Measurements from ENCODE around the gene SLC24A4.

GRCh38 chr14:92460541-92460915 is 137.6 kb downstream of the SLC24A4 start:
- TF ChIP-seq POLR2A (IDR thresholded peaks at IDR 0.05; ENCODE audit: low read depth, low read length) (no peak), TAF1 (IDR thresholded peaks at IDR 0.05; ENCODE audit: low read depth, low read length) (no peak)
